ENCODE results near the gene PPP2R5E. TPM values are rescaled to one million over a fixed set of nuclear protein-coding genes. Genes with fewer than 3 reads are reported as not detected.

Gene PPP2R5E
- 21.1 to 29.1 TPM (median 24.4 TPM) in 5 replicates for total RNA-seq (2022; extraction: Qiagen RNA extraction; ENCODE audit: low read depth)

GRCh38 chr14:63543000-63543825 lies at the start of gene PPP2R5E:
TSS of gene PPP2R5E (minus strand) at chr14:63543377. CDS start at chr14:63539685, 3,692 bp downstream.

Other genes starting within 250 kb of the PPP2R5E start
- gene GPHB5, start 224.4 kb downstream of the PPP2R5E start, total RNA-seq (2022; extraction: Qiagen RNA extraction; ENCODE audit: low read depth) = not detected in 5 replicates
- gene WDR89, start 98.5 kb upstream of the PPP2R5E start, total RNA-seq (2022; extraction: Qiagen RNA extraction; ENCODE audit: low read depth) = 8.6 to 9.6 TPM (median 9.3 TPM) in 5 replicates
- 10.4 to 18.9 TPM (median 14.6 TPM) in 5 replicates for gene SGPP1, start 184.7 kb upstream of the PPP2R5E start, total RNA-seq (2022; extraction: Qiagen RNA extraction; ENCODE audit: low read depth)